ENCODE results near the gene SOX6. TPM values are rescaled to one million over a fixed set of nuclear protein-coding genes. Genes with fewer than 3 reads are reported as not detected.

SOX6 gene
- total RNA-seq, 1 donor from 2014 or later = 13.2 TPM

DNA sequence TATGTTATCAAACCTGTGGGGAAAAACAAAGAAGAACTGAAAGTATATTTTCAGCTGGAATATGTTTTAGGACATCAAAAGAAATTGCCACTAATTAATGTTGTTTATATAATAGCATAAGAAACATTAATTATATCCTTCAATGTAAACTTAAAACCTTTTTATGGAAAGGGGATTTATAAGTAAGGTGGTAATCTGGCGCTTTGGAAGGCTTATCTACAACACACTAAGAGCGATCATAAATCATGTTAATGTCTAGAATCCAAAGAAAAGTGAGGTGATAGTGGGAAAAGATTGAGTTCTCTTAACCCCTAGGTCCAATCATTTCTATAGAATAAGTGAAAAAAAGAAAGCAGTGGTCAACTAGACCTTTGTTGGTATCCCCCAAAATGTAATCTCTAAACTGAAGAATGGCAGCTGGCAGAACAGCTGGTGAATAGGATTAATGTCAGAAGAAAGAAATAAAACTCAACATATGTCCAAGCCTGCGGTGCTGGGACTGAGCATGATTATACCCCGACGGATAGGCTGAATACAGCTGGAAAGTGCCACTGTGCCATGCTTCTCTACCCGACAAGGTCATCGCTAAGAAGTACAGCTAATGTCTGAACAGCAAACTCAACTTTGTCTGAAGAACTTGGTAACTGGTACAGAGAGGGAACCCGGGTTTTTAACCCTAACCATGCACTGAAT, 64.0 kb downstream of the SOX6 start:
- no peak overlapping the region for H3K4me3 ChIP-seq (ENCODE audit: insufficient read depth, low read depth, low read length)
- H3K27ac Mint-ChIP-seq (ENCODE audit: unreplicated experiment) = no peak overlapping the region
- H2AFZ ChIP-seq (ENCODE audit: low read depth, low read length) = no peak overlapping the region
- H3K79me2 ChIP-seq (ENCODE audit: insufficient read depth, low read length) = no peaks in the 10 kb centered on the region
- H3K9me3 Mint-ChIP-seq (ENCODE audit: unreplicated experiment) = no peaks in the 10 kb centered on the region
- peaks cover 13% of the 10 kb centered on the region for H3K4me1 Mint-ChIP-seq (ENCODE audit: low read depth, unreplicated experiment)
- TF ChIP-seq EZH2 (IDR thresholded peaks at IDR 0.05; ENCODE audit: insufficient read depth, low read length) = no peak
- TF ChIP-seq, protein P1, sequence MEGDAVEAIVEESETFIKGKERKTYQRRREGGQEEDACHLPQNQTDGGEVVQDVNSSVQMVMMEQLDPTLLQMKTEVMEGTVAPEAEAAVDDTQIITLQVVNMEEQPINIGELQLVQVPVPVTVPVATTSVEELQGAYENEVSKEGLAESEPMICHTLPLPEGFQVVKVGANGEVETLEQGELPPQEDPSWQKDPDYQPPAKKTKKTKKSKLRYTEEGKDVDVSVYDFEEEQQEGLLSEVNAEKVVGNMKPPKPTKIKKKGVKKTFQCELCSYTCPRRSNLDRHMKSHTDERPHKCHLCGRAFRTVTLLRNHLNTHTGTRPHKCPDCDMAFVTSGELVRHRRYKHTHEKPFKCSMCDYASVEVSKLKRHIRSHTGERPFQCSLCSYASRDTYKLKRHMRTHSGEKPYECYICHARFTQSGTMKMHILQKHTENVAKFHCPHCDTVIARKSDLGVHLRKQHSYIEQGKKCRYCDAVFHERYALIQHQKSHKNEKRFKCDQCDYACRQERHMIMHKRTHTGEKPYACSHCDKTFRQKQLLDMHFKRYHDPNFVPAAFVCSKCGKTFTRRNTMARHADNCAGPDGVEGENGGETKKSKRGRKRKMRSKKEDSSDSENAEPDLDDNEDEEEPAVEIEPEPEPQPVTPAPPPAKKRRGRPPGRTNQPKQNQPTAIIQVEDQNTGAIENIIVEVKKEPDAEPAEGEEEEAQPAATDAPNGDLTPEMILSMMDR (IDR thresholded peaks at IDR 0.05; ENCODE audit: insufficient read depth, low read depth, low read length) = no peak
- no peak overlapping the region for H3K4me3 Mint-ChIP-seq (ENCODE audit: unreplicated experiment)
- H3K4me1 ChIP-seq (ENCODE audit: insufficient read depth, low read length) = no peaks in the 10 kb centered on the region
- no peaks in the 10 kb centered on the region for H3K36me3 Mint-ChIP-seq (ENCODE audit: low read depth, unreplicated experiment)
- no peaks in the 10 kb centered on the region for H3K27me3 Mint-ChIP-seq (ENCODE audit: low read depth, unreplicated experiment)
- H3K4me2 ChIP-seq (ENCODE audit: low read length) = no peak overlapping the region
- FAIRE-seq (no peak), DNase-seq (ENCODE audit: low read depth) (no peak)
- no peaks in the 10 kb centered on the region for H3K9me3 ChIP-seq (ENCODE audit: insufficient read depth, low read depth, low read length)
- H4K20me1 ChIP-seq (ENCODE audit: insufficient read depth, low read length) = no peaks in the 10 kb centered on the region
- no peak overlapping the region for H3K27ac ChIP-seq (ENCODE audit: low read depth, low read length)
- H3K9ac ChIP-seq (ENCODE audit: low read length) = no peak overlapping the region
- H3K27me3 ChIP-seq (ENCODE audit: insufficient read depth, low read length) = no peaks in the 10 kb centered on the region
- H3K36me3 ChIP-seq (ENCODE audit: insufficient read depth, low read length) = no peaks in the 10 kb centered on the region

DNA sequence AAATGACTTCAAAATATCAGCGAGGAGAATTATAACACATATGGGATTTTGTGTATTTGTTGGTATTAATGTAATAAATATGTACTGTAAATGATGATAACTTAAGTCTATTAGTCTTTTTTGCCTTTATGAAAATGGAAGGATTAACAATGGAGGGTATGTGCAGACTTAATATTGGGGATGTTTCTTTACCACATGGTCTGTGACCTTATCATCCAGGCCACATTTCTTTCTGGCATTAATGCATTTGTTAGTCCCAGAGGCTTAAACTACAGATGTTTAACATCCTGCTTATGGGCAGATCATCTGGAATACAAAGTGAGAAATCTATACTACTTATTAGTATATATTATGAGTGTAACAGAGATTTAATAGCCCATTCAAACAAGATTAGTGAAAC, 64.6 kb downstream of the SOX6 start:
- no peak overlapping the region for H3K4me3 Mint-ChIP-seq (ENCODE audit: unreplicated experiment)
- FAIRE-seq (no peak), DNase-seq (ENCODE audit: low read depth) (no peak)
- Histone ChIP-seq H3K4me2 (ENCODE audit: low read length) (no peak overlapping the region), H3K4me3 (ENCODE audit: insufficient read depth, low read depth, low read length) (no peak overlapping the region), H3K79me2 (ENCODE audit: insufficient read depth, low read length) (no peaks in the 10 kb centered on the region), H4K20me1 (ENCODE audit: insufficient read depth, low read length) (no peaks in the 10 kb centered on the region), H3K27ac (ENCODE audit: low read depth, low read length) (no peak overlapping the region), H3K9me3 (ENCODE audit: insufficient read depth, low read depth, low read length) (no peaks in the 10 kb centered on the region), H3K9ac (ENCODE audit: low read length) (no peak overlapping the region), H2AFZ (ENCODE audit: low read depth, low read length) (no peak overlapping the region), H3K27me3 (ENCODE audit: insufficient read depth, low read length) (no peaks in the 10 kb centered on the region), H3K36me3 (ENCODE audit: insufficient read depth, low read length) (no peaks in the 10 kb centered on the region), H3K4me1 (ENCODE audit: insufficient read depth, low read length) (no peaks in the 10 kb centered on the region)
- H3K4me1 Mint-ChIP-seq (ENCODE audit: low read depth, unreplicated experiment) = peaks cover 13% of the 10 kb centered on the region
- no peaks in the 10 kb centered on the region for H3K36me3 Mint-ChIP-seq (ENCODE audit: low read depth, unreplicated experiment)
- TF ChIP-seq, protein P1 (IDR thresholded peaks at IDR 0.05; ENCODE audit: insufficient read depth, low read depth, low read length) = no peak
- TF ChIP-seq EZH2 (IDR thresholded peaks at IDR 0.05; ENCODE audit: insufficient read depth, low read length) = no peak
- no peaks in the 10 kb centered on the region for H3K27me3 Mint-ChIP-seq (ENCODE audit: low read depth, unreplicated experiment)
- no peak overlapping the region for H3K27ac Mint-ChIP-seq (ENCODE audit: unreplicated experiment)
- H3K9me3 Mint-ChIP-seq (ENCODE audit: unreplicated experiment) = no peaks in the 10 kb centered on the region

DNA sequence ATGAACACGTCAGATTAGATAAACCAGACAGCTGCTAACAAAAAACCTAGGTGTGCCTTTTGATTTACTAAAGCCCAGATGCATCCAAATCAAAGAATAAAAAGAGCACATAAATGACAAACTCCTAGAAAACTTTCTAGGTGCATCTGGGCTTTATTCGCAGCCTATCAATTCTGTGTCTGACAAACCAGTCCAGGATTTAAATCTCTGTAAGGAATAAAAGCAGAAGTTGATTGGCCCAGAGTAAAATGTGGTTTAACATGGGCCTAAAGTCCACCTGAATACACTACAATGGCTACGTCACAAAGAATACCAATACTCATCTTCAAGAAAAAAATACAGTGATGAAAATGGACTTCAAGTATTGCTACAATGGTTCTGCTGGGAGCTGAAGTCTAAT, 66.8 kb downstream of the SOX6 start:
- no peak for TF ChIP-seq EZH2 (IDR thresholded peaks at IDR 0.05; ENCODE audit: insufficient read depth, low read length)
- TF ChIP-seq, protein P1 (IDR thresholded peaks at IDR 0.05; ENCODE audit: insufficient read depth, low read depth, low read length) = no peak
- Histone ChIP-seq H3K4me3 (ENCODE audit: insufficient read depth, low read depth, low read length) (no peak overlapping the region), H3K9me3 (ENCODE audit: insufficient read depth, low read depth, low read length) (no peaks in the 10 kb centered on the region), H3K36me3 (ENCODE audit: insufficient read depth, low read length) (no peaks in the 10 kb centered on the region), H3K79me2 (ENCODE audit: insufficient read depth, low read length) (no peaks in the 10 kb centered on the region), H4K20me1 (ENCODE audit: insufficient read depth, low read length) (no peaks in the 10 kb centered on the region), H3K9ac (ENCODE audit: low read length) (no peak overlapping the region), H3K27me3 (ENCODE audit: insufficient read depth, low read length) (no peaks in the 10 kb centered on the region), H2AFZ (ENCODE audit: low read depth, low read length) (no peak overlapping the region), H3K4me2 (ENCODE audit: low read length) (no peak overlapping the region), H3K27ac (ENCODE audit: low read depth, low read length) (no peak overlapping the region), H3K4me1 (ENCODE audit: insufficient read depth, low read length) (no peaks in the 10 kb centered on the region)
- no peaks in the 10 kb centered on the region for H3K9me3 Mint-ChIP-seq (ENCODE audit: unreplicated experiment)
- no peak for DNase-seq (ENCODE audit: low read depth)
- no peak overlapping the region for H3K27ac Mint-ChIP-seq (ENCODE audit: unreplicated experiment)
- no peak overlapping the region for H3K4me3 Mint-ChIP-seq (ENCODE audit: unreplicated experiment)
- H3K4me1 Mint-ChIP-seq (ENCODE audit: low read depth, unreplicated experiment) = peaks cover 12% of the 10 kb centered on the region
- FAIRE-seq = no peak
- H3K36me3 Mint-ChIP-seq (ENCODE audit: low read depth, unreplicated experiment) = no peaks in the 10 kb centered on the region
- no peaks in the 10 kb centered on the region for H3K27me3 Mint-ChIP-seq (ENCODE audit: low read depth, unreplicated experiment)

Data from astrocyte (in vitro differentiated cells and primary cell).